Loucy (cell line): Measurements from ENCODE around the gene TRIP6.

Experiments
- H2AFZ ChIP-seq: fragments of 200-600 bp; sonication (generic); 2 replicates; pipeline ENCODE4 v1.6.0; 2016; ENCODE audit warnings: antibody characterized with exemption, mild to moderate bottlenecking, low read length, moderate library complexity
- H3F3A ChIP-seq: fragments of 200-600 bp; 2 replicates; pipeline ENCODE4 v1.6.0; 2016; ENCODE audit warnings: antibody characterized with exemption, low read depth, mild to moderate bottlenecking
- H3K27me3 ChIP-seq: fragments of 200-600 bp; sonication (generic); 2 replicates; pipeline ENCODE4 v1.6.1; 2014; ENCODE audit warnings: low read length, mild to moderate bottlenecking; ENCODE audit not compliant: insufficient read depth, poor library complexity, severe bottlenecking
- H3K36me3 ChIP-seq: fragments of 200-600 bp; sonication (generic); 2 replicates; pipeline ENCODE4 v1.6.1; 2016; ENCODE audit warnings: low read length; ENCODE audit not compliant: insufficient read depth
- H3K4me1 ChIP-seq: fragments of 200-600 bp; sonication (generic); 2 replicates; pipeline ENCODE4 v1.5.1; 2014; ENCODE audit warnings: low read length, mild to moderate bottlenecking; ENCODE audit not compliant: insufficient read depth, poor library complexity, severe bottlenecking
- H3K4me2 ChIP-seq: fragments of 200-600 bp; sonication (generic); 2 replicates; pipeline ENCODE4 v1.6.0; 2014; ENCODE audit warnings: antibody characterized with exemption, low read length, low read depth, mild to moderate bottlenecking; ENCODE audit not compliant: poor library complexity, severe bottlenecking
- H3K4me3 ChIP-seq: fragments of 200-600 bp; sonication (generic); 2 replicates; pipeline ENCODE4 v1.5.1; 2014; ENCODE audit warnings: low read length, mild to moderate bottlenecking, mixed read lengths; ENCODE audit not compliant: poor library complexity, severe bottlenecking
- H3K79me2 ChIP-seq: fragments of 200-600 bp; sonication (generic); 2 replicates; pipeline ENCODE4 v1.6.1; 2014; ENCODE audit warnings: low read length; ENCODE audit not compliant: insufficient read depth
- H3K9ac ChIP-seq: fragments of 200-600 bp; sonication (generic); 2 replicates; pipeline ENCODE4 v1.6.0; 2014; ENCODE audit warnings: mild to moderate bottlenecking, low read depth, low read length, moderate library complexity; ENCODE audit not compliant: poor library complexity, severe bottlenecking
- H3K9me2 ChIP-seq: fragments of 200-600 bp; sonication (generic); replicated peaks from 2 replicates; pipeline ENCODE4 v1.6.1; 2016; ENCODE audit warnings: low read depth, low read length, mixed read lengths
- H3K9me3 ChIP-seq: fragments of 200-600 bp; sonication (generic); 2 replicates; pipeline ENCODE4 v1.6.1; 2014; ENCODE audit warnings: mild to moderate bottlenecking, antibody characterized with exemption, low read length, low read depth; ENCODE audit not compliant: insufficient read depth
- H4K20me1 ChIP-seq: fragments of 200-600 bp; sonication (generic); 2 replicates; pipeline ENCODE4 v1.6.0; 2014; ENCODE audit warnings: antibody characterized with exemption, low read length, mild to moderate bottlenecking; ENCODE audit not compliant: insufficient read depth, poor library complexity, severe bottlenecking
- EZH2phosphoT487 ChIP-seq: fragments of 200-600 bp; IDR thresholded peaks from 2 replicates; pipeline ENCODE4 v1.6.1; 2018; ENCODE audit warnings: antibody characterized with exemption, mild to moderate bottlenecking, moderate library complexity, borderline replicate concordance
- TF ChIP-seq, protein P1 (sequence below): fragments of 200-600 bp; sonication (generic); conservative IDR thresholded peaks from 2 replicates; pipeline ENCODE4 v1.5.1; 2014; ENCODE audit warnings: mild to moderate bottlenecking, antibody characterized with exemption, low read length

Gene TRIP6

GRCh38 chr7:100855515-100855914 lies 11.7 kb upstream of the TRIP6 start:
- Histone ChIP-seq H3K36me3 (no peaks in the 10 kb centered on the region), H3K9me3 (no peaks in the 10 kb centered on the region), H3K79me2 (peaks cover 11% of the 10 kb centered on the region; the same call in 1 of the 2 replicates), H3K4me1 (peaks cover 13% of the 10 kb centered on the region), H3F3A (no peaks in the 10 kb centered on the region), H2AFZ (no peak overlapping the region), H3K9me2 (no peaks in the 10 kb centered on the region), H3K27me3 (no peaks in the 10 kb centered on the region), H3K4me2 (no peak overlapping the region), H4K20me1 (no peaks in the 10 kb centered on the region), H3K9ac (no peak overlapping the region), H3K4me3 (no peak overlapping the region)
- TF ChIP-seq EZH2phosphoT487: no peak
- TF ChIP-seq, protein P1, sequence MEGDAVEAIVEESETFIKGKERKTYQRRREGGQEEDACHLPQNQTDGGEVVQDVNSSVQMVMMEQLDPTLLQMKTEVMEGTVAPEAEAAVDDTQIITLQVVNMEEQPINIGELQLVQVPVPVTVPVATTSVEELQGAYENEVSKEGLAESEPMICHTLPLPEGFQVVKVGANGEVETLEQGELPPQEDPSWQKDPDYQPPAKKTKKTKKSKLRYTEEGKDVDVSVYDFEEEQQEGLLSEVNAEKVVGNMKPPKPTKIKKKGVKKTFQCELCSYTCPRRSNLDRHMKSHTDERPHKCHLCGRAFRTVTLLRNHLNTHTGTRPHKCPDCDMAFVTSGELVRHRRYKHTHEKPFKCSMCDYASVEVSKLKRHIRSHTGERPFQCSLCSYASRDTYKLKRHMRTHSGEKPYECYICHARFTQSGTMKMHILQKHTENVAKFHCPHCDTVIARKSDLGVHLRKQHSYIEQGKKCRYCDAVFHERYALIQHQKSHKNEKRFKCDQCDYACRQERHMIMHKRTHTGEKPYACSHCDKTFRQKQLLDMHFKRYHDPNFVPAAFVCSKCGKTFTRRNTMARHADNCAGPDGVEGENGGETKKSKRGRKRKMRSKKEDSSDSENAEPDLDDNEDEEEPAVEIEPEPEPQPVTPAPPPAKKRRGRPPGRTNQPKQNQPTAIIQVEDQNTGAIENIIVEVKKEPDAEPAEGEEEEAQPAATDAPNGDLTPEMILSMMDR: no peak

DNA sequence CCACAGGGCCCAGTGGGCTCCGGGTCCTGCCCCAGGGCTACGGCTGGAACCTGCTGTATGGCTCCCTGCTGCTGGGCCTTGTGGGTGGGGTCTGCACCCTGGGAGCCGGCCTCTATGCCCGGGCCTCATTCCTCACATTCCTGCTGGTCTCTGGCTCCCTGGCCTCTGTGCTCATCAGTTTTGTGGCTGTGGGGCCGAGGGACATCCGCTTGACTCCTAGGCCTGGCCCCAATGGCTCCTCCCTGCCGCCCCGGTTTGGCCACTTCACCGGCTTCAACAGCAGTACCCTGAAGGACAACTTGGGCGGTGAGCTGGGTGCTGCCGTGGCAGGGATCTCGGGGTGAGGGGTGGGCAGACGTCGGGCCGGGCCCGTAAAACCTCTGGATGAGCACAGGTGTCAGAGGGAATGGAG lies 10.3 kb upstream of the TRIP6 start:
- Histone ChIP-seq H3K4me1 (peaks cover 11% of the 10 kb centered on the region), H3K79me2 (peaks cover 11% of the 10 kb centered on the region; the same call in 1 of the 2 replicates)
- TF ChIP-seq, protein P1: no peak
- TF ChIP-seq EZH2phosphoT487: no peak

DNA sequence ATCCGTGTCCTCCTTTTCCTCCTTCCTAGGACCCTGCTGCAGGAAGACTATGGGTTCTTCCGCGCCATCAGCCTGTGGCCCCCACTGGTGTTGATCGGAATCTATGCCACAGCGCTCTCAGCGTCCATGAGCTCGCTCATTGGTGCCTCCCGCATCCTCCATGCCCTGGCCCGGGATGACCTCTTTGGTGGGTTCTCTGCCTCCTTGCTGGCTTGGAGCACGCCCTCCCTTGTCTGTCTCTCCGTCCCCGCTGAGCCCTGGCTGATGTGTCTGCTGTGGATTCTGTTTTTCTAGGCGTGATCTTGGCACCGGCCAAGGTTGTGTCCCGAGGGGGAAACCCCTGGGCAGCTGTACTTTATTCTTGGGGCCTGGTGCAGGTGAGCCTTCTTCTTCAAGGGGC lies 7.3 kb upstream of the TRIP6 start:
- Histone ChIP-seq H3K9ac (no peak overlapping the region), H3K27me3 (no peaks in the 10 kb centered on the region), H2AFZ (no peak overlapping the region), H3K79me2 (no peaks in the 10 kb centered on the region), H3F3A (no peaks in the 10 kb centered on the region), H3K9me3 (no peaks in the 10 kb centered on the region), H3K4me3 (no peak overlapping the region), H3K36me3 (no peaks in the 10 kb centered on the region), H3K9me2 (no peaks in the 10 kb centered on the region), H4K20me1 (no peaks in the 10 kb centered on the region), H3K4me1 (no peaks in the 10 kb centered on the region), H3K4me2 (no peak overlapping the region)
- no peak for TF ChIP-seq EZH2phosphoT487
- TF ChIP-seq, protein P1: no peak

More for the DNA sequence above, 10.3 kb upstream of the TRIP6 start:
- no peaks in the 10 kb centered on the region for H3F3A ChIP-seq
- H3K9ac ChIP-seq: no peak overlapping the region
- H3K4me2 ChIP-seq: no peak overlapping the region
- no peaks in the 10 kb centered on the region for H3K36me3 ChIP-seq
- H4K20me1 ChIP-seq: no peaks in the 10 kb centered on the region
- no peaks in the 10 kb centered on the region for H3K9me3 ChIP-seq
- H3K27me3 ChIP-seq: no peaks in the 10 kb centered on the region
- no peaks in the 10 kb centered on the region for H3K9me2 ChIP-seq
- no peak overlapping the region for H2AFZ ChIP-seq
- H3K4me3 ChIP-seq: no peak overlapping the region
